RCC 7860 (cell line): ENCODE measurements around the gene FUZ.
A peak's percentile ranks its signal among the peaks of the same experiment; 100 is the strongest.
"Not testable (repeated sequence)": the region's sequence is repeated elsewhere in the genome, so short reads cannot be mapped to it uniquely, and the experiment has no call there.

Source experiments
- DNase-seq: peaks from one replicate; pipeline ENCODE4 v3.0.0-alpha.2; 2015; ENCODE audit warnings: low spot score
- FAIRE-seq: peaks from 2 replicates; lab custom pipeline; 2012; peaks lifted over from hg19 to GRCh38; lab: Jason Lieb, UNC

The FUZ gene

GRCh38 chr19:49833599-49833998, 20.5 kb upstream of the FUZ start:
- DNase-seq (no peak), FAIRE-seq (no peak)

- FAIRE-seq, result no peak
These were observed 19.5 kb upstream of the FUZ start for GRCh38 chr19:49832556-49832955.

GRCh38 chr19:49831592-49831991, 18.5 kb upstream of the FUZ start:
- DNase-seq (no peak), FAIRE-seq (no peak)

More at GRCh38 chr19:49832556-49832955, 19.5 kb upstream of the FUZ start:
- DNase-seq, result no peak

- DNase-seq (no peak), FAIRE-seq (no peak)
These were observed 17.7 kb upstream of the FUZ start for GRCh38 chr19:49830766-49831165.

- FAIRE-seq (no peak), DNase-seq (no peak)
These were observed 16.6 kb upstream of the FUZ start for GRCh38 chr19:49829721-49830120.

GRCh38 chr19:49829200-49829599, 16.1 kb upstream of the FUZ start:
- DNase-seq, result no peak
- no peak for FAIRE-seq

- FAIRE-seq (no peak), DNase-seq (no peak)
These were observed 13.9 kb upstream of the FUZ start for GRCh38 chr19:49827034-49827433.

GRCh38 chr19:49824662-49825061, 11.6 kb upstream of the FUZ start:
- no peak for FAIRE-seq
- DNase-seq, result no peak

GRCh38 chr19:49823472-49823871, 10.4 kb upstream of the FUZ start:
- DNase-seq (no peak), FAIRE-seq (no peak)

GRCh38 chr19:49820125-49820524, 7.0 kb upstream of the FUZ start:
- DNase-seq (no peak), FAIRE-seq (no peak)

- not testable (repeated sequence) for FAIRE-seq, DNase-seq
These were observed 6.5 kb upstream of the FUZ start for GRCh38 chr19:49819452-49820115.

GRCh38 chr19:49818649-49819370, 5.7 kb upstream of the FUZ start:
- DNase-seq, result no peak
- no peak for FAIRE-seq

GRCh38 chr19:49817964-49818648, 5.0 kb upstream of the FUZ start, which contains the start of gene MED25:
Gene MED25 (plus strand): TSS chr19:49818289. CDS start chr19:49818342, 53 bp downstream.
- no peak for FAIRE-seq
- DNase-seq, result peak; percentile 47

GRCh38 chr19:49816590-49816989, 3.5 kb upstream of the FUZ start:
- DNase-seq, result no peak
- FAIRE-seq, result no peak

- DNase-seq, result no peak
- no peak for FAIRE-seq
These were observed 918 bp upstream of the FUZ start for GRCh38 chr19:49814010-49814409.

GRCh38 chr19:49812452-49812996, 568 bp downstream of the FUZ start:
- FAIRE-seq (no peak), DNase-seq (no peak)

- DNase-seq, result no peak
- FAIRE-seq, result no peak
These were observed 1.8 kb downstream of the FUZ start for GRCh38 chr19:49811328-49811727.

- DNase-seq (no peak), FAIRE-seq (no peak)
These were observed 3.1 kb downstream of the FUZ start for GRCh38 chr19:49809941-49810389.

GRCh38 chr19:49809160-49809940, 3.7 kb downstream of the FUZ start:
- FAIRE-seq (no peak), DNase-seq (peak; percentile 5)

- DNase-seq (no peak), FAIRE-seq (no peak)
These were observed 4.4 kb downstream of the FUZ start for GRCh38 chr19:49808711-49809159.
